Mucosa of descending colon (tissue), 3 donors: ENCODE results near the gene GRPEL1. TPM values are rescaled to one million over a fixed set of nuclear protein-coding genes. Genes with fewer than 3 reads are reported as not detected.

Experiments used
- ATAC-seq: fragments of 200-7000 bp; cut with Tn5 transposase; one replicate; pipeline ENCODE4 v1.9.1; 2020; ENCODE audit warnings: mild to moderate bottlenecking, moderate library complexity
- DNase-seq, 3 donors: peaks; one replicate each; pipeline ENCODE4 v3.0.0-alpha.2; 2020
- H3K36me3 ChIP-seq: fragments of 200-600 bp; one replicate; pipeline ENCODE4 v1.8.0; 2021; ENCODE audit warnings: low read depth, mild to moderate bottlenecking
- H3K4me1 ChIP-seq: fragments of 200-600 bp; one replicate; pipeline ENCODE4 v1.8.0; 2021; ENCODE audit warnings: low read depth, mild to moderate bottlenecking
- H3K4me3 ChIP-seq: fragments of 200-600 bp; one replicate; pipeline ENCODE4 v1.8.0; 2021; ENCODE audit warnings: mild to moderate bottlenecking
- H3K9me3 ChIP-seq: fragments of 200-600 bp; one replicate; pipeline ENCODE4 v1.8.0; 2021; ENCODE audit warnings: mild to moderate bottlenecking
- intact Hi-C, 2 donors: fragments of 100-400 bp; cut with DNase I in 1 of 2; cut with micrococcal nuclease in 1 of 2; formaldehyde crosslinking; loops; one replicate each; pipeline versions ENCODE4 v1.11.0 to v1.11.1; 2022; cut with DNase I, micrococcal nuclease
- total RNA-seq, 3 donors: library from RNA; stranded (reverse); fragmentation: NEBNext Ultra II Directional in 2 of 3; extraction: Animal tissue kit (Norgen Biotek cat#: 25700) in 2 of 3; gene quantifications; one replicate each; pipeline versions ENCODE4 v1.2.1 to v1.2.4, GENCODE V29; 2021 to 2023
- TF ChIP-seq, protein P1 (sequence below): fragments of 200-600 bp; IDR thresholded peaks from one replicate; pipeline ENCODE4 v1.8.0; 2022; ENCODE audit warnings: antibody characterized with exemption, mild to moderate bottlenecking
- donor health status: DM: no; HTN: no; CAD: no; lungs with moderate emphysema.
- donor health status: DM: no; HTN: no; CAD: no.
- donor health status: DM: no; HTN: yes; CAD: no.

GRPEL1 gene
- total RNA-seq, 3 donors from 2014 or later: 27.5 to 31.5 (median 28.4) TPM

DNA sequence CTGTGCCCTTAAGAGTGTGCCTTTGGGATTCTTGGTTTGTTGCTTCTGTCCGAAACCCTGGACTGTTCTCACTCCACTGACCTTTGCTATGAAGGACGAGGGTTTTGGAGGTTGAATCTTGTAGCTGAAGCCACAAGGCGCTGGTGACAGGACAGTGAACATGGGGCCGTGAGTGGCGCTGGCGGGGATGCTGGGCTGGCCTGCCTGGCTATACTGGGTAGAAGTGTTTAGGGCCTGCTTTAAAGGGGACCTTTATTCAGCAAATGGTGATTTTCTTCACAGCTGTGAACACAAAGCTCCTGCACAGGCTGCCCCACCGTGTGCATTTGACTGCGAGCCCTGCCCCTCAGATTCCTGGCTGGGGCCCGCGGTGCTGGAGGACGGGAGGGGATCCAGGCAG is 51.8 kb downstream of the GRPEL1 start:
- H3K9me3 ChIP-seq: no peaks in the 10 kb centered on the region
- no peak for DNase-seq
- ATAC-seq: no peak
- H3K36me3 ChIP-seq: peaks cover 3% of the 10 kb centered on the region
- intact Hi-C loops: no loop called here
- no peak overlapping the region for H3K4me3 ChIP-seq
- H3K4me1 ChIP-seq: no peaks in the 10 kb centered on the region
- TF ChIP-seq, protein P1, sequence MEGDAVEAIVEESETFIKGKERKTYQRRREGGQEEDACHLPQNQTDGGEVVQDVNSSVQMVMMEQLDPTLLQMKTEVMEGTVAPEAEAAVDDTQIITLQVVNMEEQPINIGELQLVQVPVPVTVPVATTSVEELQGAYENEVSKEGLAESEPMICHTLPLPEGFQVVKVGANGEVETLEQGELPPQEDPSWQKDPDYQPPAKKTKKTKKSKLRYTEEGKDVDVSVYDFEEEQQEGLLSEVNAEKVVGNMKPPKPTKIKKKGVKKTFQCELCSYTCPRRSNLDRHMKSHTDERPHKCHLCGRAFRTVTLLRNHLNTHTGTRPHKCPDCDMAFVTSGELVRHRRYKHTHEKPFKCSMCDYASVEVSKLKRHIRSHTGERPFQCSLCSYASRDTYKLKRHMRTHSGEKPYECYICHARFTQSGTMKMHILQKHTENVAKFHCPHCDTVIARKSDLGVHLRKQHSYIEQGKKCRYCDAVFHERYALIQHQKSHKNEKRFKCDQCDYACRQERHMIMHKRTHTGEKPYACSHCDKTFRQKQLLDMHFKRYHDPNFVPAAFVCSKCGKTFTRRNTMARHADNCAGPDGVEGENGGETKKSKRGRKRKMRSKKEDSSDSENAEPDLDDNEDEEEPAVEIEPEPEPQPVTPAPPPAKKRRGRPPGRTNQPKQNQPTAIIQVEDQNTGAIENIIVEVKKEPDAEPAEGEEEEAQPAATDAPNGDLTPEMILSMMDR: no peak

DNA sequence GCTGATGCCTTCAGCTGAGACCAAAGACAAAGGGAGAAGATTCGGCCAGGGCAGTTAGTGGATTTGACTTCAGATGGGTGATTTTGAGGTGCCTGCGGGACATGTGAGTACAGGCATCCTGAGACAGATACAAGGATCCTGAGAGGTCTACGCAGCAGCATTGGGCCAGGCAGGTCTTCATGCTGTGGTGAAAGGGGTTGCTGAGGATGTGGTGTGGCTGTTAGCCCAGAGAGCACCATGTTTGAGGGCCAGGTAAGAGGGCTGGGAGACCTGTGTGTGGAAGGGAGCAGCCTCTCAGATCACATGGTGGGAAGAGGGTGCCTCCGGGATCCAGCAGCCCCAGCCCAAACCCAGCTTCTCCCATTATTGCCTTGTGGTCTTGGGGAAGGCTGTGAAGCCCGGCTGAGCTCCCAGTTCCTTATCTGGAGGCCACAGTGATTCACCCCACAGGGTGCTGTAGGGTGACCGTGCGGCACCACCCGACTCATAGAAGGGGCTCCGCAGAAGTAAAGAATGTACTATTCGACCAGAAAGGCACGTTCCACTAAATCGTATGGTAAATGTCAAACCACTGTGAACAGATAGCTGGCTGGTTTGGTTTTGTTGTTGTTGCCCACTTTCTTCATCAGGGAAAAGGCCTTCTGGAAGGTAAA is 52.4 kb downstream of the GRPEL1 start:
- no peak for DNase-seq
- intact Hi-C loops: no loop called here
- no peak overlapping the region for H3K4me3 ChIP-seq
- ATAC-seq: no peak
- H3K36me3 ChIP-seq: peaks cover 3% of the 10 kb centered on the region
- no peaks in the 10 kb centered on the region for H3K4me1 ChIP-seq
- TF ChIP-seq, protein P1: no peak
- no peaks in the 10 kb centered on the region for H3K9me3 ChIP-seq

DNA sequence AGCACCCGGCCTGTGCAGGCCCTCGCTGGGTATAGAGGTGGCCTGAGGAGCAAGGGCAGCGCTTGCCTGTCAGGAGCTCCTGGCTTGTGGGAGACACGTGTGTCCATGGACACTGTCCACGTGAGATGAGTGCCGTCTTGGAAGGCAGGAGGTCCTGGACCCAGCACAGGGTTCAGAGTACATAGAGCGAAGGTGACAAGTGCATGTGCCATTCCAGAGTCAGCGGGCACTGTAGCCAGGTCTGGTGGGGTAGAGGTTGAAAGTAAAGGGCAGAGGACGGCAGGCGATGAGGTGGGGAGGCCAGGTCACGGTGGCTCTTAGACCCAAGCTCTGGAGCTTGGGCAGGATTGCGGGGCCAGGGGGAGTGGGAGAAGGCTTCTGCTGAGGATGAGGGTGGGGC is 53.0 kb downstream of the GRPEL1 start:
- ATAC-seq (no peak), DNase-seq (no peak)
- Histone ChIP-seq H3K36me3 (peaks cover 3% of the 10 kb centered on the region), H3K4me1 (no peaks in the 10 kb centered on the region), H3K4me3 (no peak overlapping the region), H3K9me3 (no peaks in the 10 kb centered on the region)
- intact Hi-C loops: no loop called here
- TF ChIP-seq, protein P1: no peak

DNA sequence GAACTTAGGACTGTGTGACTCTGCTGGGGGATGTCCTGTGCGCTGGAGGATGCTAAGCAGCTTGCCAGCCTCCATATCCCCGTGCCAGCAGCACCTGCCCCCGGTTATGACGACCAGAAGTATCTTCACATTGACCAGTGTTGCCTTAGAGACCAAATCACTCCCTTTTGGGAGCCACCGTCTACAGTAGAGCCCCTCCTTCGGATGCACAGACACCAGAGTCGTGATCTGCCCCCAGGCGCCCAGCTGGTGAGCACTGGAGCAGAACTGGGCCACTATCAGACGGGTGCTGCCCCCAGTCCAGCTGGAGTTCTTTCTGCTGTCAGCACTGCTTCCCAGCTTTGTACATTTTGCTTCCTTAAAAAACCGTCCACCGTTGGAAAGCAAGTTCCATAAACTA is 54.7 kb downstream of the GRPEL1 start:
- no peaks in the 10 kb centered on the region for H3K4me1 ChIP-seq
- no peak for ATAC-seq
- intact Hi-C loops: no loop called here
- DNase-seq: no peak
- TF ChIP-seq, protein P1: no peak
- peaks cover 13% of the 10 kb centered on the region for H3K36me3 ChIP-seq
- no peak overlapping the region for H3K4me3 ChIP-seq
- H3K9me3 ChIP-seq: no peaks in the 10 kb centered on the region

DNA sequence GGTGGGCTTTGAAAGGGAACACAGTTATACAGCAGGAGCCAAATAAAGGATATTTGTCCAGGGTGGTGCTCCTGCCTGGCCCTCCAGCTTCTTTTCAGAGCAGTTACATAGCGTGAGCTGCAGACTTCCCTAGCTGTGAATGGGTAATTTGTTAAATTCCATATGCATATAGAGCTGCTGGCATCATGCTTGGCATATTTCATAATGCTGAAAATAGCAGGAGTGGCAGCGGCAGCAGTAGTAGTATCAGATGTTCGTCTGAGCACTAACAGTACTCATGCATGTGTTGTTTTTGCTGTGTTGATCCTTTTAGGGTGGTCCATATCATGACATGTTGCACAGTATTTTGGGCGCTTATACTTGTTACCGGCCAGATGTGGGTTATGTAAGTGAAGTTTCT is 58.3 kb downstream of the GRPEL1 start:
- DNase-seq (no peak), ATAC-seq (no peak)
- intact Hi-C loops: no loop called here
- TF ChIP-seq, protein P1: no peak
- no peaks in the 10 kb centered on the region for H3K4me1 ChIP-seq
- H3K36me3 ChIP-seq: peaks cover 10% of the 10 kb centered on the region
- no peak overlapping the region for H3K4me3 ChIP-seq
- no peaks in the 10 kb centered on the region for H3K9me3 ChIP-seq

Other genes starting within 250 kb of the GRPEL1 start
- 10 to 100 TPM; 51.8 to 70.8 (median 56.2) TPM for gene TBC1D14, start 158.2 kb downstream of the GRPEL1 start, total RNA-seq
- 10 to 100 TPM; 22.2 to 32.7 (median 27.6) TPM for gene TADA2B, start 24.7 kb downstream of the GRPEL1 start, total RNA-seq
- 1 to 10 TPM in 2 of 3 donors, under 1 TPM in 1; 0.20 to 3.1 (median 1.5) TPM for gene SORCS2, start 124.5 kb upstream of the GRPEL1 start, total RNA-seq